ENCODE measurements around the gene CSMD2.

The CSMD2 gene

DNA sequence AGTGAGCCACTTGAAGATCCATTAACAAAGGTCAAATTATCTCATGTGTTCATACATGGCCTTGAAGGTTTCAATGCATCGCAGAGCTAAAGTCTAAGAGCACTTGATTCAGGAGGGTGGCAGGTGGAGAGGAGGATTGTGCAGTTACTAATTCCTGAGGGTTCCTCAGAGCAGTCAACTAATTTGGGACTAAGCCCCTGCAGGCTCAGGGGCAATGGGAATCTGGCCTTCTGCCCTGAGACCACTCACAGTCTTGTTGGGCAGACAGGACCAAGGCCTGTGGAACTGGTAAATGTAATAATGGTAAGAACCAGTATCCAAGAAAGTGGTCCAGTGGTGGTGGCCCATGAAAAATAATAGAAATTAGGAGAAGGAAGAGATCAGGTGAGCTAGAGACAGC, 428.5 kb downstream of the CSMD2 start:
- DNase-seq, result no peak

- DNase-seq, result no peak
Measured at GRCh38 chr1:33735624-33736023, 429.4 kb downstream of the CSMD2 start.

- no peak for DNase-seq
Measured at GRCh38 chr1:33727310-33727709, 437.7 kb downstream of the CSMD2 start.

DNA sequence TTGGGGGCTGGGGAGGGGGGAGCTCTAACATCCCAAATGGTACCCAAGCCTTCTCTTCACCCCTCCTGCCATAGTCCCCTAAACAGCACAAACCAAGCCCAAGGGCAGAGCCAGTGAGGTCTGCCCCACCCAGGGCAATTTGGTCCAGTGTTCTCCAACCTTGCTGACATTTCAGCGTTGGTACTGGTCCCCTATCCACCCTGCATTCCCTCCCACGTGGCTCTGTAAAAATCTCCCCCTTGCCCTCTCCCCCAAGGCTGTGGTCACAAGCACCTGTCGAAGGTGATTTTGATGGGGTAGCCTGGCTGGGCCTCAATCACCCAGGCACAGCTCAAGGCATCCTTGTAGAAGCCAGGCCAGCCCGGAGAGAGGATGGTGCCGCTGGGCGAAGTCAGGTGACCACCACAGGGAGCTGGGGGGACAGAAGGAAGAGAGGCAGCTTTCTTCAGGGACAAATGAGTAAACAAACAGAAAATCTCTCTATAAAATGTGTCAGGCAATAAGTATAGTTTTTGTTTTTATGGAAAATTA, 438.7 kb downstream of the CSMD2 start:
- no peak for DNase-seq

- DNase-seq, result no peak
Measured at GRCh38 chr1:33725556-33726160, 439.4 kb downstream of the CSMD2 start.

DNA sequence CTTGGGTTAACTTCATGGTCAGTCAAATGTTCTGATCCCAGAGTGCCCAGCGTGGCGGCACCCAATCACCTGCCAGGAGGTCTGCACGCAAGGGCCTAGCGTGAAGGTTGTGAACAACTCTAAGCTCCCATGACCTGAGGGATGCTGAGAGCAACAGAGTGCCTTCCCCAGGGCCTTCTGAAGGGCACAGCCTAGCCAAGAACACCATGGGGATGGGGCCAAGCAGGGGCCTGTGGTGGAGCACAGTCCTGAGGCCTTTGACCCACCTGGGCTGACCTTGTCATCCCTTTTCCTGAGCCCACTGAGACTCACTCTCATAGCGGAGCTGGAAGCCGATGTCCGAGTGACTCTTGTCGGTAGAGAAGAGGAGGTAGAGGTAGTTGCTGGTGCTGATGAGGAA, 440.0 kb downstream of the CSMD2 start:
- DNase-seq, result no peak

DNA sequence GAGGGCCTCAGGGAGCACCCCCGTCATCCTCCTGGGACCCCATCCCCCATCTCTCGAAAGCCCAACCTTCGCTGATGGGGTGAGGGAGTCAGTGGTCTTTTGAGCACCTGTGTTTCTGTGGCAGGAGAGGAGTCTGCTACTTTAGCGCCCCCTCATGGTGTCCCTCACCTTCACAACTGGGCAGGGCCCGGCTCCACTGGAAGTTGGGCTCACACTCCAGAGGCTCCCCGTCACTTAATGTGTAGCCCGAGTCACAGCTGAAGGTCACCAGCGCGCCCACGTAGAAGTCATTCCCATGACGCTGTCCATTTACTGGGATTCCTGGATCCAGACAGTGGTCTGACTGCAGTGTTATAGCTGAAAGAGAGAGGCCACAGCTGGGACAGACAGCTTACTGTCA, 440.7 kb downstream of the CSMD2 start:
- DNase-seq, result no peak

DNA sequence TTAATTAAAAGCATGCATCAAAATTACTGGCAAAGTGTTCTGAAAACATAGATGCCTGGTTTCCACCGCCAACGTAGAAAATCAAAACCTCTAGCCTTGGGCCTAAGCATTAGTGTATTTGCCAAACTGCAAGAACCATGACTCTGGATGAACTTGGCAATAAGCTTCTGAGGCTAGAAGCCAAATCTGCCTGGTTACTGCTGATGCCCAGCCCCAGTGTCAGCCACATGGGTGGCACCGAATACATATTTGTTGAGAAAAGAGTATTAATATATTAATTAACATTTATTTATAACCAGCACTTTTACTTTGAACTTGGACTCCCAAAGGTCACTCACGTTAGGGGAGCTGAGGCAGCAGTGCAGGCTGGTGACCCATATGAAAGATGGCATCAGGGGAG, 441.8 kb downstream of the CSMD2 start:
- DNase-seq, result no peak

GRCh38 chr1:33721301-33721815, 443.7 kb downstream of the CSMD2 start:
- DNase-seq, result no peak

GRCh38 chr1:33719771-33720670, 445.0 kb downstream of the CSMD2 start:
- DNase-seq, result no peak

DNA sequence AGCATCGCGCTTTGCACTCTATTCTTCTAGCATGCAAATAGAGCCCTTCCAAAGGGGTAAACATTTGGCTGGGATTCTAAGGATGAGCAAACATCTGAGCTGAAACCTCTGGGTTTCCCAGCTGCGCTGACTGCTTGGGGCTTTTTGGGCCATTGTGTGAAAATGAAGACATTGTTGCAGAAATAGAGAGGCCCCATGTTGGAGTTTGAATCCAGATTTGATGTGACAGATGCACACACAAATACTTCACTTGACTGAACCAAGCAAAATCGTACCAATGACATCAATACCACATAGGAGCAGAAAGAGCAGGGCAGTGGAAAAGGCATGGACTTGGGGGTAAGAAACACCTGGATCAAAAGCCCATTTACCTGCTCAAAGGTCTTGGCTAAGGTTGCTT, 445.7 kb downstream of the CSMD2 start:
- no peak for DNase-seq

- DNase-seq, result no peak
Measured at GRCh38 chr1:33718186-33718585, 446.8 kb downstream of the CSMD2 start.

DNA sequence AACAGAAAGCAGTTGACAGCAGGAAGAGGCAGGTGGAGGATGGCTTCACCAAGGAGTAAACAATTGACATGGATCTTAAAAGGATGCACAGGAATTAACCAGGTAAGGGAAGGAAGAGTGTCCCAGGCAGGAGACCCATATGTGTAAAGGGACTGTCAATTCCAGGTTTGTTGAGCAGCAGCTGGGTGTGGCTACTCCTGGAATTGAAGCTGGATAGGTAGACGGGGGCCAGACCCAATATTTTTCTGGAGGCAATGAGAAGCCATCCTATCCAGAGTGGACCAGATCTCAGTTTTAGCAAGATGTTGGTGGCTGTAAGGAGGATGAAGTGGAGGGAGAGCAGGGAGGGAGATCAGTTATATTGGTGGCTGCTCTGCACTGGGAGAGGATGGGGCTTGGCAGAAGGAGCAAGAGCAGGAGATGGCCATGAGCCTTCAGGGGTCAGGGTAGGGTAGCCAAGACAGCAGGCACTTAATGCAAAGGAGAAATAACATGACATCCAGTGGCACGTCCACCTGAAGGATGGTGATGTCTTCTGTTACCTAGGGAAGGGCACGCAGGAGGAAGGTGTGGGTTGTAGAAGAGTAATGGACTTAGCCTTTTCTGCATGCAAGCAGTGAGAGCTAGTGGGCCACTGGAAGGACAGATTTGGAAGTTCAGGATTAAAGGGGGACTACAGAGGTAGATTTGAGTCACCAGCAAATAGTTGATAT, 447.9 kb downstream of the CSMD2 start:
- DNase-seq, result no peak

DNA sequence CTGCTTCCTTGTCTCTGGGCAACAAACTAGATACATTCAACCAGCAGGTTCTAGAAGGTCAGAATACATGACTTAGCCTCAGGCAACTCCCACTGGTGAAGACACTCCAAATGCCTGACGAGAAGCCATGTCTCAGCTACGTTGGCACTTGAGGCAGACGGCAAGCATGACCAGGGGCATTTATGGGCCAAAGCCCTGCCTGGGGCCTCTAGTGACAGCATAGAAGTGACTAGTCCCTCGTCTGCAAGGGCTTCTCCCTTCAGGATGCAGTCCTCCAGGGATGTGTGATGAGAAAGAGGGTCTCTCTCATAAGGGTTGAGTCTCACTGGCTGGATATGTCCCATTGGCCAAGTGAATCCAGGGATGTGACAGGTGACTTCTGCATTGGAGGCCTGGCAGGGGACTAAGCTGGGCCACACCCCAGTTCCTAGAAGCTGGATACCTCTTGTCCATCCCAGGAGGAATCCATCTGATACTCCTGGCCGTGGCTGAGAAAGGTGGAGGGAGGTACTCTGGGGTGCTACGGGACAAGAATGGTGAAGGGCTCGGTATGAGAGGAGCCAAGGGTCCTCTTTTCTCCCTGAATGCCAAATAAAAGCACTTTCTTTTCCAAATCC, 449.7 kb downstream of the CSMD2 start:
- DNase-seq, result no peak

GRCh38 chr1:33714421-33714820, 450.6 kb downstream of the CSMD2 start:
- no peak for DNase-seq

DNA sequence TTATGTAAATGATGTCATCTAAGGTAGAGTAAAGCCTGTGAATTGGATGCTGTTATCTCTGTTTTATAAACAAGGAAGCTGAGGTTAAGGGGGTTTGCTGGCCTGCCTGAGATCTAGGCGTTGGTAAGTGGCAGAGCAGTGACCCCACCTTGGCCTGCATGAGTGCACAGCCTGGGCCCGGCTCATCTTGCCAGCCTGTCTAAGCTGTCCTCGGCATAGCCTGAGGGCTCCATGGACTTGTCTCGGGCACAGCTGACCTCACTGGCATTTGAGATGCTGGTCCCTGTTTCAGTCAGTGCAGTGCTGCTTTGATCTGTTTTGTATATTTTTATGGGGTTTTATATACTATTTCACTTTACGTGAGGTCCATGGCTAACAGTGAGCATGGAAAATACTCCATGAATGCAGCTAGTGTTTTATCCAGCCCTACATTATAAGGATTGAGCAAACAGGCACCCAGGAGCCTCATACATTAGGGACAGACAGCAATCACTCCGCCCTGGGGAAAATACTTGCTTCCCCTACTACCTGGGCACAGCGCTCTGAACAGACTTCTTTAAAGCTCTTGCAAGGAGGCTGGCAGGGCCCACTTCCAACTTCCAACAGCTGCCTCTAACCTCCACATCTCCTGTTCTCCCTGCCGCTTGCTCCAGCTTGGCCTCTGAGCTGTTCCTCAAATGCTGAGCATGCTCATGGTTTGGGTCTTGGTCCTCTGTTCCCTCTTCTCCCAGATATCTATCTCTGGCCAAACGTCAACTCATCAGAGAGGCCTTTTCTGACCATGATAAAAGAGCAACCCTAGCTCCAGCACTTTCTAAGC, 451.8 kb downstream of the CSMD2 start:
- no peak for DNase-seq

- no peak for DNase-seq
Measured at GRCh38 chr1:33712186-33712585, 452.8 kb downstream of the CSMD2 start.

- DNase-seq, result no peak
Measured at GRCh38 chr1:33711511-33711910, 453.5 kb downstream of the CSMD2 start.

- DNase-seq, result no peak
Measured at GRCh38 chr1:33710967-33711366, 454.1 kb downstream of the CSMD2 start.

DNA sequence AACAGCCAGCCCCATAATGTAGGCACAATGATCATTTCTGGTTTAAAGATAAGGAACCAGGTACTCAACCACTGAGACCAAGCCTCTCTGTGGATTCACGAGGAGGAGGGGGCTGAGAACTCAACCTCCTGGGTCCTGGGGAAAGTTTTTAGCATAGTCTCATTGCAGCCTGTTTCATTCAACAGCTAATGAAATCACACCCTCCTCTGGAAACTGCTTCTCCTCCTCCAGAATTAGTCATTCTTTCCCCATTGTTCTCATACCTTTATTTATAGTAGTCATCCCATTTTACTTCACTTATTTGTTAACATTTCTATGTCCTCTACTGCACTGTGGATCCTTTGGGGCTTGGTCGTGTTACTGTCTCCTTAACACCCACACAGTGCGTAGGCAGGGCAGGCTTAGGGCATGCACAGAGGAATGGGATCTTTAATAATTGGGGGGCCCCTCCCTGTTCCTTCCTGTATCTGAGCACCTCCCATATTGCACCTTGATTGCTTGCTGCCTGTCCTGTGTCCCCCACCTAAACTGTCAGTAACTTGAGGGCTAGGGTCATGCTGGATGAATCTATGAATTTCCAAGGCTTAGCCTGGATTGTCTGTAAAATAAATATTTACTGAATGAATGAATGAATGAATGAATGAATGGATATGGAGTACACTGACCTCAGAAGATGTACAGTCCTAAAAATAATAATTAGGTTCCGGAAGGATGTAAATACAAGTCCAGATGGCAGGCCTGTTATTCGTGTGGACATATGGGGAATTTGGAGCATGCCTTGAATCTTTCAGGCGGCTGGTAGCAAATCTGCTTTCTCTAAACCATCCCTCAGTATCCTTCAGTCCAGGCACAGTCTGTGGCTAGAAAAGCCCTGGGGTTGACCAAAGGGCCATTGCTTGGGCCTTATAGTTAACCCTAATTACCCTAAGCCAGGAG, 455.0 kb downstream of the CSMD2 start:
- DNase-seq, result no peak
